HepG2 (cell line): Measurements from ENCODE around the gene FARSB. TPM values are rescaled to one million over a fixed set of nuclear protein-coding genes. Genes with fewer than 3 reads are reported as not detected.

Experiments
- ARNTL ChIP-seq: sonication (generic); formaldehyde crosslinking; IDR thresholded peaks from 2 replicates; pipeline ENCODE4 v1.4.0; 2020; ENCODE audit warnings: mild to moderate bottlenecking, missing genetic modification reagents
- CEBPG ChIP-seq: IDR thresholded peaks from 2 replicates; pipeline ENCODE4 v1.6.1; 2016
- CTCF ChIP-seq: sonication (generic); formaldehyde crosslinking; IDR thresholded peaks from 2 replicates; pipeline ENCODE4 v1.5.0; 2020; ENCODE audit warnings: mild to moderate bottlenecking, missing genetic modification reagents, moderate library complexity
- HOXD1 ChIP-seq: sonication (generic); formaldehyde crosslinking; IDR thresholded peaks from 2 replicates; pipeline ENCODE4 v1.5.0; 2020; ENCODE audit warnings: missing genetic modification reagents
- JDP2 ChIP-seq: sonication (generic); formaldehyde crosslinking; IDR thresholded peaks from 2 replicates; pipeline ENCODE4 v1.8.1; 2022; ENCODE audit warnings: missing genetic modification reagents, borderline replicate concordance
- PAWR ChIP-seq: sonication (generic); formaldehyde crosslinking; IDR thresholded peaks from 2 replicates; pipeline ENCODE4 v1.4.0; 2020; ENCODE audit warnings: missing genetic modification reagents, mild to moderate bottlenecking, borderline replicate concordance
- PCBP2 ChIP-seq: fragments of 200-400 bp; formaldehyde crosslinking; optimal IDR thresholded peaks from 2 replicates; pipeline ENCODE3; 2018; ENCODE audit warnings: low read length, low read depth; ENCODE audit not compliant: poor library complexity, severe bottlenecking
- PRDM10 ChIP-seq: sonication (generic); formaldehyde crosslinking; IDR thresholded peaks from 2 replicates; pipeline ENCODE4 v1.4.0; 2020; ENCODE audit warnings: low read depth, missing genetic modification reagents
- RXRA ChIP-seq: sonication (generic); formaldehyde crosslinking; IDR thresholded peaks from 2 replicates; pipeline ENCODE4 v1.5.1; 2020; ENCODE audit warnings: missing genetic modification reagents
- TBL1XR1 ChIP-seq: fragments of 150-350 bp; IDR thresholded peaks from 2 replicates; pipeline ENCODE4 v1.6.1; 2014; ENCODE audit warnings: borderline replicate concordance, low read length; ENCODE audit not compliant: partially characterized antibody
- TFDP2 ChIP-seq: sonication (generic); formaldehyde crosslinking; IDR thresholded peaks from 2 replicates; pipeline ENCODE4 v1.4.0; 2020; ENCODE audit warnings: missing genetic modification reagents
- ZFP41 ChIP-seq: sonication (generic); formaldehyde crosslinking; IDR thresholded peaks from 2 replicates; pipeline ENCODE4 v1.4.0; 2020; ENCODE audit warnings: mild to moderate bottlenecking, missing genetic modification reagents, borderline replicate concordance
- ZMYM2 ChIP-seq: sonication (generic); formaldehyde crosslinking; IDR thresholded peaks from 2 replicates; pipeline ENCODE4 v1.8.0; 2022; ENCODE audit warnings: mild to moderate bottlenecking, missing genetic modification reagents
- ZMYM3 ChIP-seq: sonication (generic); formaldehyde crosslinking; IDR thresholded peaks from 2 replicates; pipeline ENCODE4 v1.5.1; 2020; ENCODE audit warnings: mild to moderate bottlenecking, missing genetic modification reagents
- ZNF331 ChIP-seq: sonication (generic); formaldehyde crosslinking; IDR thresholded peaks from 2 replicates; pipeline ENCODE4 v1.4.0; 2020; ENCODE audit warnings: missing genetic modification reagents
- ZNF432 ChIP-seq: sonication (generic); formaldehyde crosslinking; IDR thresholded peaks from 2 replicates; pipeline ENCODE4 v1.5.0; 2020; ENCODE audit warnings: missing genetic modification reagents, mild to moderate bottlenecking, borderline replicate concordance
- ZNF704 ChIP-seq: sonication (generic); formaldehyde crosslinking; IDR thresholded peaks from 2 replicates; pipeline ENCODE4 v1.8.1; 2023; ENCODE audit warnings: mild to moderate bottlenecking, inconsistent platforms, moderate library complexity, missing genetic modification reagents, borderline replicate concordance
- ZNF879 ChIP-seq: sonication (generic); formaldehyde crosslinking; IDR thresholded peaks from 2 replicates; pipeline ENCODE4 v1.8.1; 2023; ENCODE audit warnings: missing genetic modification reagents
- ZXDC ChIP-seq: sonication (generic); formaldehyde crosslinking; IDR thresholded peaks from 2 replicates; pipeline ENCODE4 v1.5.0; 2020; ENCODE audit warnings: mild to moderate bottlenecking, missing genetic modification reagents
- polyA plus RNA-seq, 8 experiments: library from polyadenylated mRNA; depleted of rRNA in 3 of 8; stranded (reverse) in 7 of 8; unstranded in 1 of 8; fragments of >200 nt; fragmentation: Illumina TruSeq in 4 of 8; extraction: Trizol in 4 of 8; gene quantifications; 2 replicates each; pipeline versions ENCODE4 v1.2.1 to v1.2.3, GENCODE V29; 2011 to 2016; ENCODE audit warnings: low read depth in 4 of 8, missing spikeins in 1 of 8, mixed read lengths in 1 of 8; ENCODE audit not compliant: insufficient read depth in 1 of 8
- total RNA-seq, 5 experiments: library from RNA; depleted of rRNA; stranded (reverse); fragments of >200 nt; fragmentation: Illumina TruSeq; extraction: Trizol; gene quantifications; 2 replicates each; pipeline ENCODE4 v1.2.3, GENCODE V29; 2016; ENCODE audit warnings: low read depth in 1 of 5

The FARSB gene
- total and polyA plus RNA-seq, 2 of the 13 experiments (the other 11 are each of a cell fraction or from before 2014, with no cell fraction given), result 23.3 to 45.9 TPM

- TF ChIP-seq PAWR (CRISPR knock-in tag) (no peak), CEBPG (CRISPR knock-in tag) (0 out of 2 replicates have a peak, but pooled peaks have one; percentile 19), ZNF432 (CRISPR knock-in tag) (no peak), JDP2 (CRISPR knock-in tag) (no peak), ZFP41 (no peak), ZMYM2 (CRISPR knock-in tag) (0 out of 2 replicates have a peak, but pooled peaks have one; percentile 17), PCBP2 (no peak), CTCF (CRISPR knock-in tag) (peak; percentile 79), ZNF879 (no peak), RXRA (no peak), PRDM10 (CRISPR knock-in tag) (no peak), ZNF331 (CRISPR knock-in tag) (0 out of 2 replicates have a peak, but pooled peaks have one; percentile 20), HOXD1 (CRISPR knock-in tag) (no peak), ZMYM3 (peak; percentile 85), ARNTL (CRISPR knock-in tag) (no peak), TBL1XR1 (no peak), TFDP2 (no peak), ZNF704 (no peak), ZXDC (CRISPR knock-in tag) (no peak)
These were observed 37.9 kb upstream of the FARSB start (continued) for GRCh38 chr2:222693837-222694236.
